Globus pallidus (tissue), 1 donor: ENCODE measurements around the gene SEC14L1.
A peak's percentile ranks its signal among the peaks of the same experiment; 100 is the strongest.
"Not testable (repeated sequence)": the region's sequence is repeated elsewhere in the genome, so short reads cannot be mapped to it uniquely, and the experiment has no call there.

Experiments
- DNase-seq: peaks from one replicate; pipeline ENCODE4 v3.0.0-alpha.2; 2015; ENCODE audit warnings: low spot score

Gene SEC14L1

DNA sequence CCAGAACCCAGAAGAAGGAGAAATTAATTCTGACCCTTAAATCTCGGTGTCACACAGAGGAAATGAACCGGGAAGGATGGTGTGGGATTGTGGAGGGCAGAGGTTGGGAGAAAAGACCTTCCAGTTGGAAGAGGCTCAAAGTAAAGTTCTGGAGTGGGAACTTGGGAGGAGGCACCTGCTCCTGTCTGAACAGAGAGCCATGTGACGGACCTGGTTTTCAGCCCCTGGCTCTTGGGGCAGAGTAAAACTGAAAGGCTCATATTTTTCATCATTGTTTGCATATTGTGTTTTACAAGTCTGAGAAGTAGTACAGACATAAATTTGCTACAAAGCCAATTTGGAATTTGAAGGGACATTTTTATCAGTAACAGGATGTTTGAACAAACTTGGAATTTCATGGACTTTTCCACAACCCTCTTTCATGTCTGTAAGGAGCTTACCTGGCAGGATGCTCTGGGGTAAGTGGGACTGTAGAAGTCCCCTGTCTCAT is 24.4 kb upstream of the SEC14L1 start:
- no peak for DNase-seq

DNA sequence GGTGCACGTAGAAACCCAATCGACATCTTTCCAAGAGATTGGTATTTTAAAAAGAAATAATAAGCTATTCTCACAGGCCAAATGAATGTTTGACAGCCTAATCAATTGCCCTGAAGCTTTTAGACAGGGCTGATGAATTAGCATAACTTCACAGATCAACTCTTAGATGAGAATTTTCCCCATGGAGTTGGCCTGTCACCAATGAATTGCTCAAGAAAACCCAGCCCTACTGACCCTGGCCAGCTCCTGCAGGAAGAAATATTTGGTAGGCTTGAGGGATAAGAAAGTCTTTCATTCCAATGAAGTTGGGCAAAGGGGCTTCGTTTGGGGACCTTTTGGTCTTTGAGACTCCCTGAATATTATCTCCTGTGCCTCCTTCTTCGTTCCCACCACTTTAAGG is 23.4 kb upstream of the SEC14L1 start:
- DNase-seq: no peak

- DNase-seq: no peak
Measured at GRCh38 chr17:77118251-77118928, 22.4 kb upstream of the SEC14L1 start.

- DNase-seq: no peak
Measured at GRCh38 chr17:77119668-77120301, 21.0 kb upstream of the SEC14L1 start.

DNA sequence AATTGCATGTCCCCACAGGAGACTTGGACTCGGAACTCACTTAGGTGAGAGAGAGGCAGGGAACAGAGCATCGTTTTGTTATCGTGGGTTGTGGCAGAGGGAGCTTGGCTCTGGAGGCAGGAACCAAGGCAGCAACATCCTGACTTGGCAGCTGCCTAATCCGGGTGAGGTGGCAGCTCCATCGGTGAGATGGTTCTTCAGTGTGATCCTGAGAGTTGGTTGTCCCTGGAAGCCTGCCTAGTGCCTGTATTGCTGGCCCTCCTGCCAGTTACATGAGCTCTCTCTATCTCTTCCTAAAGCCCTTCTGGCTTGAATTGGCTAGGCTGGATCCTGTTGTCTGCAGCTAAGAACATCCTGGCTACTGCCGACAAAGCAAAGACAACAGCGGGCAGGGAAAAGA is 19.9 kb upstream of the SEC14L1 start:
- no peak for DNase-seq

DNA sequence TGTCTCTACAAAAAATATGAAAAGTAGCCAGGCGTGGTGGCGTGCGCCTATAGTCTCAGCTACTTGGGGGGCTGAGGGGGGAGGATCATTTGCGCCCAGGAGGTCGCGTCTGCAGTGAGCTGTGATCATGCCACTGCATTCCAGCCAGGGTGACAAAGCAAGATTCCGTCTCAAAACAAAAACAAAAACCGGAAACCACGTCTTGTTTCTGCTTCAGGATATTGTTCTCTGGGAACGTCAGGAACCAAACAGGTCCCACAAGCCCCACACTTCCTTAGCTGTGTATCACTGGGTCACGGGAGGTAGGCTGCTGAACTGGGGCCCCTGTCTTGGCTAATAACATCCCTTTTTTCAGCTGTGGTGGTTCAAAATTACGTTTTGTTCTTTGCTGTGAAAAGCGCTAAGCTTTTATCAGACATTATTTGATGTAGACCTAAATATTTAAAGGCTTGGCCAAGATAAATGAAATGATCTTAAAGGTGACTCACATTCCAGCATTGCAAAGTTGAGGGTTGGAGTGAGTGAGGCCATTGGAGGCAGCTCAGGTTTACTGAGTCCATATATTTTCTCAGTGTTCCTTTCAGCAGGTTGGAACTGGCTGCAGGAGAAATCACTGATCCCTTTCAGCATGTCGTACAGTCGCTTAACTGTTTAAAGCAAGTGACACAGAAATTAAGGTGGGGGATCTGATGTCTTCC is 16.4 kb upstream of the SEC14L1 start:
- no peak for DNase-seq

DNA sequence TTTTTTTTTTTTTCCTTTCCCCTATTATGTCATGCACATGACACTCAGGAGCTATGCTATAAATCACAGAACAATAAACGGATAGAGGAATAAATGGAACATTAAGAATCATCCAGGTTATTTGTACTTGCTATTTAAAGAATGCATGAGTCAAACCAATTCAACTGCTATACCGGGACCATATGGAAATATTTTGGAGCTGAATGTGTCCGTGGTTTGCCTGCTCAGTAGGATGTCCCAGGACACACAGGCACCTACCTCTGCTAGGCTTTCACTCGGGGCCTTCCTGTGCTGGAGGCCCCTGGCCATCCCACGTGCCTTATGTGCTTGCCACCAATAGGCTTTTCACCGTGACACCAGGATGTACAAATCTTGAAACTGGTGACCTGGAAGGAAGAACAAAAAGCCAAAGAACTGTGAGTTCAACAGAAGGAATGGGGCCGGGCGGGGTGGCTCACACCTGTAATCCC is 15.3 kb upstream of the SEC14L1 start:
- no peak for DNase-seq

- no peak for DNase-seq
Measured at GRCh38 chr17:77126519-77126918, 14.2 kb upstream of the SEC14L1 start.

DNA sequence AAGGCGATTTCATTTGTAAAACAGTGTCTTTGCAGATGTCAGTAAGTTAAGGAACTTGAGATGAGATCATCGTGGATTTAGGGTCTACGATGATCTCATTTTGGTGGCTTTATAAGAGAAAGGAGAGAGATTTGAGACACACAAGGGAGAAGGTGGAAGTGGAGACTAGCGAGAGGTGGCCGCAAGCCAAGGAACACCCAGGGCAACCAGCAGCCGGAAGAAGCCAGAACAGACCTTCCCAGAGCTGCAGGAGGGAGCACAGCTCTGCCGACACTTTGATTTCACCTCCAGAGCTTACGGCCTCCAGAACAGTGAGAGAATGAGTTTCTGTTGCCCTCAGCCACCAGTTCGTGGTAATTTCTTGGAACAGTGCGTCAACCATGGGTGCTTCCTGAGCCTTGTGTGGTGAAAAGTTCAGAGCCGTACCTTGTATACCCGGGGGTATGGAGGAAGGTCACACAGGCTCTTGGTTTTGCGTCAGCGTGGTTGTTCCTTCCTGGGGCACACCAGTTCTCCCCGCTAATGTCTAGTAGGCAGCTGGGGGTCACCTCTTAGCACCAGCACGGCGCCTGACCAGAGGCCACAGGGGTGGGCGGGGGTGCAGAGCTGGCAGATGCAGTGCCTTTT is 12.9 kb upstream of the SEC14L1 start:
- DNase-seq: no peak

DNA sequence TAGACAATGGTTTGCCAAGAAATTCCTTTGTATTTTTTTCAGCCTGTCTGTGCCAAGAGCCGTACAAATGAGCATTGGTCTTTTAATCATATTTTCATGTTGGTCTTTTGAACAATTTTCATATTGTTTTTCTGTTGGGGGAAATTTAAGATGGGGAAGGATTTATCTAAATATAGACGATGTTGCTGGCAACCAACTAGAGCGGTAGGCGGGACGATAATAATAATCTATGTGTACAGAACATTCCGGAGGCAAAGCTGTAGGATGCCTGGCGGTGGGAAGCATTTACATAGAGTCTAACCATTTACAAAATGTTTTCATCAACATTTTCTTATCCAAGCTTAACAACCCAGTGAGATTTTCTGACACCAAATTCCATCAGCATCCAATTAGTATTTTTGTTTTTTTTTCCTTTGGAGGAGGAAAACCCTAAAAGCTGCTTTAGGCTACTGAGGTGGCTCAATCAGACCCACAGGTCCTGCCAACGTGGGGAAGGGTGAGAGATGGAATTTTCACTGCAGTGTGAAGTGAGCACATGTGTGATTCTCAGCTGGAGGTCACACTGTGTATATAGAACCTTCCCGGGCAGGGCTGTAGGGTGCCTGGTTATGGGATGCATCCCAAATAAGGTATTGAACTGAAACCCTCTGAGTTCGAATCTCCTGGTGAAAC is 11.7 kb upstream of the SEC14L1 start:
- DNase-seq: no peak

GRCh38 chr17:77129568-77130301 is 11.0 kb upstream of the SEC14L1 start:
- no peak for DNase-seq

GRCh38 chr17:77130525-77130924 is 10.2 kb upstream of the SEC14L1 start:
- no peak for DNase-seq

DNA sequence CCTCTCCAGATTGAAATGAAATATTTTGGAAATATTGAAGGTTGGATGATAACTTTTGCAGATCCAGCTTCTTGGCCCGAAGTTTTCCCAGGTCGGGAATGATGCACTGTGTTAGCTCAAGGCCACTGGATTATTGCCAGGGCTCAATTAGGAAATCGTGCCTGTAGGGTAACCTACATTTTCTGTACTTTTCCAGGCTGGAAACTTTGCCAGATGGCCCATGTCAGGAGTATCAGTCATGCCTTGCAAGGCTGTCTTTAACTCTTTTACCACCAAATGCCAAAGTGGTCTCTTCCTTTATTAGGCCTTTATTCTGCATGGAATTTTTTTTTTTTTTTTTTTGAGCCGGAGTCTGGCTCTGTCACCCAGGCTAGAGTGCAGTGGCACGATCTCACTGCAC is 8.9 kb upstream of the SEC14L1 start:
- DNase-seq: no peak

DNA sequence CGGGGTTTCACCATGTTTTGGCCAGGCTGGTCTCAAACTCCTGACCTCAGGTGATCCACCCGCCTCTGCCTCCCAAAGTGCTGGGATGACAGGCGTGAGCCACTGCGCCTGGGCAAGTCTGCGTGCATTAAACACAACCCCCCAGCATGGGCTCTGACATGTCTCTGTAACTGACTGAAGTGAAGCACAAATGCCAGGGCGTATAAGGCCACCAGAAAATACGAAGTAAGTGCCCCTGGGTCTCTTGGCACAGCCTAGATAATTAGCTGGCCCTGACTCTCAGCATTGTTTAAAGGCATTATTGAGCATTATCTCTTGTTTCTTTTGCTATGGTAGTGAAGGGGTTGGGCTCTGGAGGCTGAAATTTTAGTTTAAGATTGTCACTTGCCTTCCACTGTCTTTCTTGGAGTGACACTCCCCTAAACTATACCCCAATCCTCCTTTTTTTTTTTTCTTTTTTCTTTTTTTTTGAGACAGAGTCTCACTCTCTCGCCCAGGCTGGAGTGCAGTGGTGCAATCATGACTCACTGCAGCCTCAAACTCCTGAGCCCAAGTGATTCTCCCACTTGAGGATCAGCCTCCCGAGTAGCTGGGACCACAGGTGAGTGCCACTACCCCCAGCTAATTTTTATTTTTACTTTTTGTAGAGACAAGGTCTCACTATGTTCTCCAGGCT is 8.2 kb upstream of the SEC14L1 start:
- DNase-seq: no peak

- no peak for DNase-seq
Measured at GRCh38 chr17:77133087-77133638, 7.6 kb upstream of the SEC14L1 start.

DNA sequence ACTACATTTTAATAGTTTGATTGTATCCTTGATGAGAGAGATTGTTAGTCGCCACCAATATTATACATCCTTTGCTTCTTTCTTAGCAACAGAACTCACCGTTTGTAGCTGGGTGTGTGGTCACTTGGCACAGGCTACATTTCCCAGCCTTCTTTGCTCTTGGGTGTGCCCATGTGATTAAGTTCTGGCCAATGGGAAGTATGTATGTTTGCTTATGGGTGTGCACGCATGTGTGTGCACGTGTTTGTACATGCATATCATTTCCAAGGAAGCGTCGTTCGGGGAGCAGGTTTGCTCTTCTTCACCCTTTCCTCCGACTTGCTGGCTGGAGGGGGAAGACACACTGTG is 4.4 kb upstream of the SEC14L1 start:
- DNase-seq: no peak

- no peak for DNase-seq
Measured at GRCh38 chr17:77137111-77137510, 3.7 kb upstream of the SEC14L1 start.

GRCh38 chr17:77137886-77138285 is 2.9 kb upstream of the SEC14L1 start:
- not testable (repeated sequence) for DNase-seq

DNA sequence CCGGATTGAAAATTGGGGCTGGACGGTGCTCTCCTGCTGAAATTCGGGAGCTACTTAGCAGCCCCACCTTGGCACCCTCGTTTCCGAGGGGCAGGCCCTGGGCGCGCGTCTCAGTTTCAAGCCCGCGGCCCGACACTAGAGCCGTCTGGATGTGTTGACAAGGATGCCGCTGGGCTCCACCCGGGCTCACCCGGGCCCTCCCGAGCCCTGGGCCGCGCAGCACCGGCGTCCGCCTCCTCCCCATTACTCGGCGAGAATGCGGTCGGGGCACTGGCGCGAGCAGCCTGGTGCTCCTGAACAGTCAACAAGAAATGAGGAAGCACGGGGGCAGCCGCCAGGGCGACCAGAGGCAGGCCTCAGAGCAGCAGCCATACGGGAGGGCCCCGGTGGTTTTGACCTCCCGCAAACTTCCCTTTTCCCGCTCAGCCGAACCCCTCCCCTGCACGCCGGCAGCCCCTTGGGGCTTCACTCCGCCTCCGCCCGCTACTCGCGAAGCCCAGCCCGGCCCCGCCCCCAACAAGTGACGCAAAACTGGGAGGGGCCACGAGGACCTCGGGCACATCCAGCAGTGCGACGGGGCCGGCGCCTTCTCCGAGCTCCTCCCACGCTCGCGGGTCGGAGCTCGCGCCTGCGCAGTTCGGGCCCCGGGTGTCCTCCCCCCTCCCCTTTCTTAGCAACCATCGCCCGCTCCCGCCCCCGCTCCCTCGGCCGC is 447 bp upstream of the SEC14L1 start:
- DNase-seq: peak; percentile 99
